NCI-H146 treated with DMSO at 0.1 percent for 48 hours (cell line): Measurements from ENCODE around the gene COQ9.
"Not testable (repeated sequence)": the region's sequence is repeated elsewhere in the genome, so short reads cannot be mapped to it uniquely, and the experiment has no call there.

Source experiments
- DNase-seq: peaks from one replicate; lab custom pipeline; 2025; ENCODE audit not compliant: unreplicated experiment; lab: John Stamatoyannopoulos, UW

The COQ9 gene

DNA sequence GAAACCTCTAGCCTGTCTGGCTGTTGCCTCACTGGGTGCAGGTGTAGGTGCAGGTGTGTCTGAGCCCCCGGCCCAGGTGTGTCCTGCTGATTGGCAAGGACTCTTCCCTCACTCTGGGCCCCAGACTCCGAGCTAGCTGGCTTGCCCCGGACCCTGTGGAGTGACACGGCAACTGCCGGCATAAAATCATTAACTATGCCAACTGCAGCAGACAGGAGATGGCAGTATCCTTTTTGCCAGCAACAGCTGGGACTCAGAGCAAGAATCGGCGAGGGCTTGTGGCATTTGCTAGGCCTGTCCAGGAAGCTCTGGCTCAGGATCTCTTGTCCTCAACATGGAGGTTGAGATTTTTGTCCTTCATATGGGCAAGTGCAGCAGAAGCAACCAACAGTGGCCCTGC lies 20.9 kb upstream of the COQ9 start:
- no peak for DNase-seq

DNA sequence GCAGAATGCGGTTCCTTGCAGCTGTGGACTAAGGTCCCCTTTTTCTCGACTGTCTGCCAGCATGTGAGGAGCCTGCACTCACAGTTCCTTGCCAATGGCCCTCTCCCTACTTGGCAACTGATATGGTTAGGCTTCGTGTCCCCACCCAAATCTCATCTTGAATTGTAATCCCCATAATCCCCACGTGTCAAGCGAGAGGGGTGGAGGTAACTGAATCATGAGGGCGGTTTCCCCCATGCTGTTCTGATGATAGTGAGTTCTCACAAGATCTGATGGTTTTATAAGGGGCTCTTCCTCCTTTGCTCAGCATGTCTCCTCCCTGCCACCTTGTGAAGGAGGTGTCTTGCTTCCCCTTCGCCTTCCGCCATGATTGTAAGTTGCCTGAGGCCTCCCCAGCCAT lies 20.0 kb upstream of the COQ9 start:
- DNase-seq = no peak

GRCh38 chr16:57427824-57428223 lies 19.5 kb upstream of the COQ9 start:
- DNase-seq = no peak

DNA sequence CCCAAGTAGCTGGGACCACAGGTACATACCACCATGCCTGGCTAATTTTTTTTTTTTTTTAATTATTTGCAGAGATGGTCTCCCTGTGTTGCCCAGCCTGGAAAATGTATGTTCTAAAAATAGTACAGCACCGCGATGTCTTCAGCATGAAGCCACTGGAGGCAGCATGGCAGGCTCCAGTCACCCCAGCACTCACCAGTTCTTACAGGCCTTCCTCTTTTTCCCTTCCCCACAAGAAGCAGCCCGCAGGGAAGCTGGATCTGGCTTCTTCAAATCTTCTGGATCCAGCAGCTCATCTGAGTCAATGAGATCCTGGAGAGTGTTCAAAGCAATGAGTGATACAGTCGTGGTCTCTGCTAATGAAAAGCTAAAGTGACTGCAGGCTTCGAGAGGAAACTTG lies 16.3 kb upstream of the COQ9 start:
- DNase-seq = no peak

- no peak for DNase-seq
Measured at GRCh38 chr16:57432505-57432904, 14.8 kb upstream of the COQ9 start.

- DNase-seq = no peak
Measured at GRCh38 chr16:57432989-57433388, 14.3 kb upstream of the COQ9 start.

DNA sequence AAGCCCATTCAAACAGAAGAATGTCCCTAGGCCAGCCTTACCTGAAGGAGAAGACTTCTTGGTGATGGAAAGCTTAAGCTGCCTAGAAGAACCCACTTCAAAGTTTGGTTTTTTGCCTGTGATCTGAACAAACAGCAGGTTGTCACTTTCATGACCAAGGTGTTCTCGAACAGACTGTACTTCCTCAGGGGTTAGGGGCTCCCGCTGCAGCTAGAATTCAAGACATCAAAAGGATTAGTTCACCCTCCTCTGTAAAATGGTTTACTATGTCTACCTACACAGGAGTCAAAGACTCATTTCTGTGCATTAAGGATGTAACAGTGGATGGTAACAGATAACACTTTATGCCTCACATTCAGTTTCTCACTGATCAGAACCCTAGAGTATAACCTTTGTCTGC lies 13.3 kb upstream of the COQ9 start:
- no peak for DNase-seq

- no peak for DNase-seq
Measured at GRCh38 chr16:57435838-57436237, 11.4 kb upstream of the COQ9 start.

DNA sequence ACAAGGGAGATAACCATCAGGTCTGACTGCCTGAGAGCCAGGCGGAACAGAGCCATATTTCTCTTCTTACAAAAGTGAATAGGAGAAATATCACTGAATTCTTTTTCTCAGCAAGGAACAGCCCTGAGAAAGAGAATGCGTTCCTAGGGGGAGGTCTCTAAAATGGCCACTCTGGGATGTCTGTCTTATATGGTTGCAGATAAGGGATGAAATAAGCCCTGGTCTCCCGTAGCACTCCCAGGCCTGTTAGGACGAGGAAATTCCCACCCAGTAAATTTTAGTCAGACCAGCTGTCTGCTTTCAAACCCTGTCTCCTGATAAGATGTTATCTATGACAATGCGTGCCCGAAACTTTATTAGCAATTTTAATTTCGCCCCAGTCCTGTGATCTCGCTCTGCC lies 7.3 kb upstream of the COQ9 start:
- DNase-seq = not testable (repeated sequence)

DNA sequence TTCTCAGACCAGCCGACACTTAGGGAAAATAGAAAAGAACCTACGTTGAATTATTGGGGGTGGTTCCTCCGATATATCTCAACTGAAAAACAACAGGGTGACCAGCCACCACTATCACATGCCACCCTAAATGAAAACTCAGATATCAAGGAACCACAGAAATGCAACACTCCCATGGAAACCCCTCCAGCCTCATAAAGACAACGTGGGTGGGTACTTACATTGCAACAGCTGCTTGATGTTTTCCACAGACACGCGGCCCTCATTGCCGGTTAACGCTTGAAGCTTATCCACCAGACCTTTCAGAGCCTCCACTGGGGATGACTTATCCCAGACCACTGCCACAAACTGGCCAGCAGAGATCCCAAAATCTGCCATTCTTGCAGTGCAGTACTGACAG lies 6.7 kb upstream of the COQ9 start:
- DNase-seq = not testable (repeated sequence)

GRCh38 chr16:57444711-57445110 lies 2.6 kb upstream of the COQ9 start:
- DNase-seq = no peak

- DNase-seq = no peak
Measured at GRCh38 chr16:57445510-57445909, 1.8 kb upstream of the COQ9 start.

GRCh38 chr16:57446531-57447185 lies 621 bp upstream of the COQ9 start:
- peak; percentile 10 for DNase-seq

- no peak for DNase-seq
Measured at GRCh38 chr16:57452021-57452420, 4.7 kb downstream of the COQ9 start.

DNA sequence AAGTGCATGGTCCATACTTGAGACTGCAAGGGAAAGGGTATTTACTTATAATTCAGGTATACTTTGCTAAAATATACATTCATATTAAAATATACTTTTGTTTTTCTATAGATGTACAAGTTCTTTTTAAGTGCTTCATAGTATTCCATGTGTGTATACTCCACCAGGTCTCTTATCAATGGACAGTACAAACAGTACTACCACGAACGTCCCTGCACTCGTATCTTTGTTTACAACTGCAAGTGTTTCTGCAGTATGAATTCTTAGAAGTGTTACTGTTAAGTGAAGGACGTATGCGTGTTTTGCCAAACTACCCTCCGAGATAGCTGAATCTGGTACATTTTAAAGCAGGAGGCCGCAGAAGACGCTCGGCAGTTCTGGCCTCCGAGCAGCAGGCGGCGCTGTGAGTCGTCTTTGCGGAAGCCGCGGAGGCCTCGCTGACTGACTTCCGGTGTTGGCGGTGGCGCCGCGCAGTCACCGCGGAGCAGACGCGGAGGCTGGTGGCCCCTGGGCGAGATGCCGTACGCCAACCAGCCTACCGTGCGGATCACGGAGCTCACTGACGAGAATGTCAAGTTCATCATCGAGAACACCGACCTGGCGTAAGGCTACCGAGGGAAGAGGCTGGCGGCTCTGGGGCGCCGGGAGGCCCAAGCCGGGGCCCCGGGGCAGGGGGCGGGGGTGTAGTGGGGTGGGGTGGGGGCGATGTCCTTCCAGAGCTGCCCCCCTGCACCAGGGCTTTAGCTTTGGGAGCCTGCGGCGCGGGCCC lies 15.1 kb downstream of the COQ9 start, which contains the start of gene POLR2C:
Gene POLR2C (plus strand): TSS at position 471 of the 769 bp plus-strand sequence. CDS start 46 bp downstream, at position 517.
- DNase-seq = peak; percentile 28

DNA sequence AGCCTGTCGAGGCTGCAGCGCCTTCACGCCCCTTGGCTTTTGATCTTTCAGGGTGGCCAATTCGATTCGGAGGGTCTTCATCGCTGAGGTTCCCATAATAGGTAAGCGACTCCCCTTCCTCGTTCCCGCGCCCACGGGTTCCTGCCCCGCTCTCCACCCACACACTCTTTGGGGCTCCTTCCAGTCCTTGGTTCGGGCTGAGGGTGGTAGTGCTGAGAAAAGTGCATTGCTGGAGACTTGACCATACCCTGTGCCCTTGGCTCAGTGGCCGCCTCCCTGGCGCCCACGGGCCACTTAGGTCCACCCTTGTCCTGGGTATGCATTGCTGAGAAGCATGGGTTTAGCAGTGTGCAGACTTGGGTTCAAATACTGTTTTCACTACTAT lies 15.7 kb downstream of the COQ9 start:
- DNase-seq = no peak

- DNase-seq = no peak
Measured at GRCh38 chr16:57464523-57464922, 17.2 kb downstream of the COQ9 start.

GRCh38 chr16:57468346-57468745 lies 21.1 kb downstream of the COQ9 start:
- DNase-seq = no peak

DNA sequence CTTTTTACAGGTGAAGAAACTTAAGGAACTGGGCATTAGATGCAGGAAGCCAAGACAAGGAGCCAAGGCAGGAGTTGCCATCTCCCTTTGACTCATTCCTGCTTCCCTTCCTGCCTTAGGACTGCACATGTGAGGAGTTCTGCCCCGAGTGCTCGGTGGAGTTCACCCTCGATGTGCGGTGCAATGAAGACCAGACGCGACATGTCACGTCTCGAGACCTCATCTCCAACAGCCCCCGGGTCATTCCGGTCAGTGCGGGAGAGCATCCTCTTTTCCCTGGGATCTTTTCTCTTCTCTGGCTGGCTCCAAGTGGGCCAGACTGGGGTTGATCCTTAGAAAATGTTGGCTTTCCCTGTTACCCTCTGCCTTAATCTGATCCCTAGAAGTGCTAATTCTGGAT lies 21.8 kb downstream of the COQ9 start:
- no peak for DNase-seq

- DNase-seq = no peak
Measured at GRCh38 chr16:57469917-57470470, 22.7 kb downstream of the COQ9 start.

- DNase-seq = no peak
Measured at GRCh38 chr16:57470711-57471110, 23.4 kb downstream of the COQ9 start.

DNA sequence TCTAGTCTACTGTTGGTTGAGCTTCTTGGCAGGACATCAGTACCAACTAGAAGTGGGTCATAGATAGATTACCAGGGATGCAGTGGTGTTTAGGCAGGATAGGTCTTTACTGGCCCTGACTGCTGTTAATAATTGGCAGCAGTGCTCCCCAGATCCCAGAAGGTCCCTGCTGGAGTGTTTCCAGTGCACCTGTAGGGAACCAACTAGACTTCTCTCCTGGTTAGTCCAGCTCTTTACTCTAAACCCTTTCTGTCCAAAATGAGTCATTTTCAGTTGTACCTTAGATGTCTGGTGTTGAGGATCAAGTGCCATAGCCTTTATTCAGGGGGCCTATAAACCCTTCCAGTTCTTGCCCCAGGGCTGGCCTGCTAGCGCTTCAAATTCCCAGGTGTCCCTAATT lies 23.9 kb downstream of the COQ9 start:
- DNase-seq = no peak
